ENCODE measurements around the gene IZUMO1.

DNA sequence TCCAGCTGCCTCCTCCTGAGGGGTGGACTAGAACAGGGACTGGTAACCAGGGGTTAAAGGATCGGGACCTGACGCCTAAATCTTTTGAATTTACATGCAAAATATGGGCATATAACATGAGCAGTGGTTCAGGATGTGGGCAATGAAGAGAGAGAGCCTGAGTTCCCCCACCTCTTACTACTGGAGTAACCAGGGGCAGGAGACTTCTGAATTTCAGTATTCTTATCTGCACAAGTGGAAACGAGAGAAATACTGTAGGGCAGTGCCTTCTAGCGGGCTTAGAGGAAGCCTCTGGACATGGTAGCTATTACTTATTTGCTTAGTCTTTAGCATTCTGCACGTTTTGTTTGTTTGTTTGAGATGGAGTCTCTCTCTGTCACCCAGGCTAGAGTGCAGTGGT lies 37.8 kb upstream of the IZUMO1 start:
- no peak for TF ChIP-seq POLR2A (IDR thresholded peaks at IDR 0.05)
- TF ChIP-seq, protein P1, sequence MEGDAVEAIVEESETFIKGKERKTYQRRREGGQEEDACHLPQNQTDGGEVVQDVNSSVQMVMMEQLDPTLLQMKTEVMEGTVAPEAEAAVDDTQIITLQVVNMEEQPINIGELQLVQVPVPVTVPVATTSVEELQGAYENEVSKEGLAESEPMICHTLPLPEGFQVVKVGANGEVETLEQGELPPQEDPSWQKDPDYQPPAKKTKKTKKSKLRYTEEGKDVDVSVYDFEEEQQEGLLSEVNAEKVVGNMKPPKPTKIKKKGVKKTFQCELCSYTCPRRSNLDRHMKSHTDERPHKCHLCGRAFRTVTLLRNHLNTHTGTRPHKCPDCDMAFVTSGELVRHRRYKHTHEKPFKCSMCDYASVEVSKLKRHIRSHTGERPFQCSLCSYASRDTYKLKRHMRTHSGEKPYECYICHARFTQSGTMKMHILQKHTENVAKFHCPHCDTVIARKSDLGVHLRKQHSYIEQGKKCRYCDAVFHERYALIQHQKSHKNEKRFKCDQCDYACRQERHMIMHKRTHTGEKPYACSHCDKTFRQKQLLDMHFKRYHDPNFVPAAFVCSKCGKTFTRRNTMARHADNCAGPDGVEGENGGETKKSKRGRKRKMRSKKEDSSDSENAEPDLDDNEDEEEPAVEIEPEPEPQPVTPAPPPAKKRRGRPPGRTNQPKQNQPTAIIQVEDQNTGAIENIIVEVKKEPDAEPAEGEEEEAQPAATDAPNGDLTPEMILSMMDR (IDR thresholded peaks at IDR 0.05): no peak
